Measurements from ENCODE around the gene DENND6B.

The DENND6B gene

GRCh38 chr22:50315289-50316113 is 11.3 kb downstream of the DENND6B start:
- DNase-seq (ENCODE audit: low read depth), result no peak

GRCh38 chr22:50314455-50315288 is 12.1 kb downstream of the DENND6B start:
- no peak for DNase-seq (ENCODE audit: low read depth)

GRCh38 chr22:50314081-50314454 is 12.7 kb downstream of the DENND6B start:
- no peak for DNase-seq (ENCODE audit: low read depth)

GRCh38 chr22:50313600-50313999 is 13.2 kb downstream of the DENND6B start:
- DNase-seq (ENCODE audit: low read depth), result no peak

- DNase-seq (ENCODE audit: low read depth), result no peak
Observed at GRCh38 chr22:50313021-50313420, 13.8 kb downstream of the DENND6B start.

- no peak for DNase-seq (ENCODE audit: low read depth)
Observed at GRCh38 chr22:50312371-50312770, 14.4 kb downstream of the DENND6B start.

- no peak for DNase-seq (ENCODE audit: low read depth)
Observed at GRCh38 chr22:50311606-50312351, 15.0 kb downstream of the DENND6B start.

- DNase-seq (ENCODE audit: low read depth), result no peak
Observed at GRCh38 chr22:50310949-50311444, 15.8 kb downstream of the DENND6B start.

- no peak for DNase-seq (ENCODE audit: low read depth)
Observed at GRCh38 chr22:50310031-50310722, 16.6 kb downstream of the DENND6B start.

- no peak for DNase-seq (ENCODE audit: low read depth)
Observed at GRCh38 chr22:50309601-50309991, 17.2 kb downstream of the DENND6B start.

GRCh38 chr22:50308986-50309600 is 17.7 kb downstream of the DENND6B start:
- DNase-seq (ENCODE audit: low read depth), result no peak

- peak; percentile 53 for DNase-seq (ENCODE audit: low read depth)
Observed at GRCh38 chr22:50308597-50308935, 18.2 kb downstream of the DENND6B start.

- DNase-seq (ENCODE audit: low read depth), result no peak
Observed at GRCh38 chr22:50307890-50308596, 18.8 kb downstream of the DENND6B start.

GRCh38 chr22:50306753-50307749 is 19.8 kb downstream of the DENND6B start, which contains the start of gene PLXNB2:
TSS of gene PLXNB2 (minus strand) at chr22:50307646. CDS start at chr22:50290584, 17,062 bp downstream.
- peak; percentile 85 for DNase-seq (ENCODE audit: low read depth)

GRCh38 chr22:50305923-50306566 is 20.8 kb downstream of the DENND6B start:
- DNase-seq (ENCODE audit: low read depth), result peak; percentile 98

GRCh38 chr22:50305393-50305922 is 21.4 kb downstream of the DENND6B start:
- DNase-seq (ENCODE audit: low read depth), result no peak

- no peak for DNase-seq (ENCODE audit: low read depth)
Observed at GRCh38 chr22:50304528-50305392, 22.1 kb downstream of the DENND6B start.

Measured in amniotic epithelial cell (primary cell).